GM10248 (cell line): ENCODE data around the gene CYBC1.

Experiments used
- CTCF ChIA-PET: fragments of 300-600 bp; sonication (Branson Sonifier 250); formaldehyde crosslinking; extraction: SDS; loops from one replicate; lab custom pipeline; 2021; ENCODE audit warnings: antibody characterized with exemption; lab: Yijun Ruan, JAX
- POLR2A ChIA-PET: fragments of 350-650 bp; sonication (Branson Sonifier 250); formaldehyde crosslinking; extraction: SDS; loops from one replicate; lab custom pipeline; 2020; ENCODE audit warnings: antibody characterized with exemption; lab: Yijun Ruan, JAX
- DNase-seq: peaks from one replicate; pipeline ENCODE4 v3.0.0; 2012; ENCODE audit errors: extremely low spot score
- CTCF ChIP-seq: IDR thresholded peaks from 2 replicates; pipeline ENCODE4 v1.5.1; 2012; ENCODE audit warnings: mild to moderate bottlenecking, low read depth; ENCODE audit errors: extremely low read depth, missing control alignments, control extremely low read depth

Gene CYBC1

GRCh38 chr17:82479602-82480001 lies 29.1 kb upstream of the CYBC1 start:
- no peak for TF ChIP-seq CTCF
- ChIA-PET CTCF (interaction anchor here (1.1 to 1.8 kb wide), 2 partner anchors 13 to 75 kb away, joined by 4 read pairs; no protein-coding TSS in a partner anchor), POLR2A (no interaction called here)
- DNase-seq, result no peak

- no peak for TF ChIP-seq CTCF
- CTCF ChIA-PET, result interaction anchor here (2.5 kb wide), 1 partner anchor 76 kb away, joined by 9 read pairs; no protein-coding TSS in a partner anchor
- DNase-seq, result no peak
- POLR2A ChIA-PET, result no interaction called here
Measured at GRCh38 chr17:82477934-82478333, 27.4 kb upstream of the CYBC1 start.

GRCh38 chr17:82475458-82475857 lies 24.9 kb upstream of the CYBC1 start:
- TF ChIP-seq CTCF, result no peak
- ChIA-PET POLR2A (interaction anchor here (0.6 kb wide), 1 partner anchor 380 kb away, joined by 5 read pairs; no protein-coding TSS in a partner anchor), CTCF (interaction anchor here (1.1 kb wide), 1 partner anchor 19 kb away, joined by 3 read pairs; no protein-coding TSS in a partner anchor)
- no peak for DNase-seq

GRCh38 chr17:82474223-82475010 lies 23.9 kb upstream of the CYBC1 start:
- no peak for TF ChIP-seq CTCF
- ChIA-PET POLR2A (no interaction called here), CTCF (interaction anchor here (1.1 to 2.2 kb wide), 2 partner anchors 11 to 20 kb away, joined by 3 to 6 read pairs; no protein-coding TSS in a partner anchor)
- DNase-seq, result no peak

GRCh38 chr17:82470065-82470464 lies 19.5 kb upstream of the CYBC1 start:
- ChIA-PET CTCF (no interaction called here), POLR2A (no interaction called here)
- DNase-seq, result no peak
- no peak for TF ChIP-seq CTCF

- ChIA-PET POLR2A (no interaction called here), CTCF (no interaction called here)
- DNase-seq, result no peak
- TF ChIP-seq CTCF, result no peak
Measured at GRCh38 chr17:82468692-82469091, 18.1 kb upstream of the CYBC1 start.
